Measurements from ENCODE around the gene CPM.

Gene CPM

GRCh38 chr12:68932961-68933893 lies at the start of gene CPM:
CPM (minus strand) TSS chr12:68933171; CDS start chr12:68932837, 334 bp downstream.
- DNase-seq, result peak; percentile 73

DNA sequence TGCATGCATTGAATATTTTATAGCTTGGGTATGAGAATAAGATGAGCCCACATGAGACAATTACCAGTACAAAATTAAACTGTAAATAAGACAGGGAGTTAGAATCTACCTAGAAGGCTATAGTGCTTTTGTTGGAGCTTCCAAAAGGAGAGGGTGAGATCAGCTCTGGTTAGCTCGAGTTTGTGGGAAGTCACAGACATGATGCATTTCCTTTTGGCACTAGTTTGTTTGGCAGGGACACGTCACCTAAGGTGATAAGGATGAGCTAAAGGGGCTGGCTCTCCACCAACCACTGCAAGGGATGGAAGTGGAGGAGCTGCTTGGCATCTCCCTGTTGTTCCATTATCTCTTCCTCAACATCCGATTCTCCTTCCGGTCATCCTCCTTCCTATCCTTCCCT lies 48.5 kb upstream of the CPM start:
- no peak for DNase-seq

- DNase-seq, result no peak
These were observed 47.7 kb upstream of the CPM start for GRCh38 chr12:68980476-68981212.

DNA sequence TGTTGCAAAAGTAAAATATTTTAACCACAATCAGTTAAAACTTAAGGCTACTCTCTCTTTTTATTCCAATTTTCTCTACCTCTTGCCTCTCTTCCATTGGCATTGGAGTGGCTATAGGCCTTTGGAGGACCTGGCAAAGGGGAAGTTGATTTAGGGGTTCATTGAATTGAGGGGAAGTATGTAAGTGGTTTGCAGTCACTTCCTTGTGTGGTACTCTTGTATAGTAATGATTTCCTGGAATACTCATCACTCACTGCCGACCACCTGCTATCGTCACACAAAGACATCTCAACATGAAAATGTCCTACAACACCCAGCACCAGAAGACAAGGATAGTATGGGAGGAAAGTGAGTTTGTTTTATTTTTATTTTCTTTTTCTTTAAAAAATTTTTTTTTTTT lies 45.7 kb upstream of the CPM start:
- no peak for DNase-seq

DNA sequence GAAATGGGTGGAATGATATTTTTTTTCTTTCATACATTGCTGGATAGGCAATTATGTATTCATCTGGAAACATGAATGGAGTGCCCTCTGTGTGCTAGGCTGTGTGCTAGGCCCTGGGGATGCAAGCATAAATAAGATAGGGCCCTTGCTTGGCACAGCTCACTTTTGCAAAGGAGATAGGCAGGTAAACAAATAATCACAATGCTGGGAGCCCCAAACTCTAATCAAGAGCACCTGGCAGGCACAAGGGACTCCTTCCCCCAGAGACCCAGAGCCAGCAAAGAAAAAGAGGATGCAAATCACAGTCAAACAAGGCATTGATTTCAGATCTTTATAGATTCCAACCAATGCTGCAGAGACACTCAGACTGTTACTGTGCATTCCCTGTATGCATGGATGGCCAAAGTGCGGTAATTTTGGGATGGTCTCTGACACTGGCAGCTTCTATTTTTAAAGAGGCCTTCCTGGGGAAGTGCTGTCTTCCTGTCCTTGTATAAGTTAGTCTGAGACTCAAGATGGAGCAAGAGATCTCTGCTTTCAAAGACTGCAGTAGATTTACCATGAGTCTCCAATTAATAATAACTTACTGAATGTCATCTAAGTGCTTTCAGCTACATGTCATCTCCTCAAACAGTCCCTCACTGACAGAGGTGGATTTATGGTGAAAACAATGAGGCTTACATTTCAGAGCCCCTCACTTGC lies 45.1 kb upstream of the CPM start:
- peak; percentile 11 for DNase-seq

- no peak for DNase-seq
These were observed 44.4 kb upstream of the CPM start for GRCh38 chr12:68977335-68977734.

- DNase-seq, result no peak
These were observed 43.4 kb upstream of the CPM start for GRCh38 chr12:68976395-68976841.

DNA sequence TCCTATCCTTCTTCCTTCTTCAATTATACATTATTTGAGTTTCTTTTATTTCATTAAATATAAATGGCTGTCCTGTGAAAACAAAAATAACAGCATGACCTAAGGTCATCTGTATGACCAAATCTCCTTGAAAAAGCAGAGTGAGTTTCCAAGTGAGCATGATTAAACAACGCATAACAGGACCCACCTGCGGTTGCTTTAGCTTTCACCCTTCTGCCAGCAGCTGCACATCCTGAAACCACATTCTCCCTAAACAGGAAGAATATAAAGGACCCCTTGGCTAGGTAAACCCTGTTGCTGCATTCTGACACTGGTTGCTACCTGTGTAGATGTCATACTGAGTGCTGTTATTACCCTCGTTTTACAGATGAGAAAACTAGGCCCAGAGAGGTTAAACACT lies 42.8 kb upstream of the CPM start:
- no peak for DNase-seq

DNA sequence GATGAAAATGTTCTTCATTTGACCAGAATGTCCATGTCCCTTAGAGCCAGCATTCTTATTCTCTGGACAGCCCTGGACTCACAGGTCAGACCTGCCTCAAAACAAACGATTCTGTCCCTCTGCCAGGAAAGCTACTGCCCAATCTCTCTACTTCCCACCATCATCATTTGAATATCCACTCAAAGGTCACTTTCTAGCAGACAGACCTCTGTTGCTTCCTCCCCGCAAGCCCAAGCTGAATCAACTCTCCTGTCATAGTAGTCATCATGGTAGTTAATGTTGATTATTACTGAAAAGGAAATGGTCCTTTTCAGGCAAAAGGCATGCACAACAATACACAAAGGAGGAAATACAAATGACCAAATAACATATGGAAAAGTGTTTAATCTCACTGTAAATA lies 39.6 kb upstream of the CPM start:
- DNase-seq, result no peak

DNA sequence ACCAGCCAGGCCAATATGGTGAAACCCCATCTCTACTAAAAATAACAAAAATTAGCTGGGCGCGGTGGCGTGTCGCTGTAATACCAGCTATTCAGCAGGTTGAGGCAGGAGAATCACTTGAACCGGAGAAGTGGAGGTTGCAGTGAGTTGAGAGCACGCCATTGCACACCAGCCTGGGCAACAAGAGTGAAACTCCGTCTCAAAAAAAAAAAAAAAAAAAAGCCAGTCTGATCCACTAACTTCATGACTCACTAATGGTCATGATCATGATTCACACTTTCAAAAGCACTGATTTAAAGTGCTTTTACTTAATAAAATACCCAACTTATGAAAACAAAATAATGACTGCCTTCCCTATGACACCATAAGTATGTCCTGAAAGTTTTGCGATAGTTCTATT lies 38.4 kb upstream of the CPM start:
- no peak for DNase-seq

DNA sequence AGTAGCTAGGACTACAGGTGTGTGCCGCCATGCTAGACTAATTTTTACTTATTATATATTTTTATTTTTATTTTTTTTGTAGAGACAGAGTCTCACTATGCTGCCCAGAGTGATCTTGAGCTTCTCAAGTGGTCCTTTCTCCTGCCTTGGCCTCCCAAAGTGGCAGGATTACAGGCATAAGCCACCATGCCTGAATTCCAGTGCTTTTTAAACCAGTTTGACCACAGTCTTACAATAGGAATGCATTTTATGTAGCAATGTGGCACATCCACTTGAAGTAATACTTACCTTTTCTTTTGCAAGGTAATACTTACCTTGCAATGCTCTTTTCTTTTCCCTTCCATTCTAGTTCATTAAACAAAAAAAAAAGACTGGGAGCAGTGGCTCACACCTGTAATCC lies 38.0 kb upstream of the CPM start:
- no peak for DNase-seq

DNA sequence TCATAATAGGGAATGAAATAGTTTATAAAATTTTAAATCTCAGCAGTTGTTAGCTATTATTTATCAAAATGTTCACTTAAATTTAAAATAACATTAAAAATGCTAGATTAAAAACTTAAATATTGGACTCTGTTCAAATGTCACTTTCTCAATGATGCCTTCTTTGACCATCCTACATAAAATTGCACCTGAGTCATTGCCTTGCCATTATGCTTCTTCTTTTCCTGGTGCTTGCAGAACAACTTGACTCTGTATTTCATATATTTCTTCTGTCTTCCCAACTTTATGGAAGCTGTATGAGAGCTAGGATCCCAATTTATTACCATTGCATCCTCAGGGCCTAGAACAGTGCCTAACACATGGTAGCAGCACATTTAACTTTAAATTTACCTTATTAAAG lies 37.3 kb upstream of the CPM start:
- no peak for DNase-seq

GRCh38 chr12:68967046-68967445 lies 34.1 kb upstream of the CPM start:
- DNase-seq, result no peak

- no peak for DNase-seq
These were observed 31.1 kb upstream of the CPM start for GRCh38 chr12:68963856-68964745.

GRCh38 chr12:68962877-68963855 lies 30.2 kb upstream of the CPM start:
- DNase-seq, result no peak

DNA sequence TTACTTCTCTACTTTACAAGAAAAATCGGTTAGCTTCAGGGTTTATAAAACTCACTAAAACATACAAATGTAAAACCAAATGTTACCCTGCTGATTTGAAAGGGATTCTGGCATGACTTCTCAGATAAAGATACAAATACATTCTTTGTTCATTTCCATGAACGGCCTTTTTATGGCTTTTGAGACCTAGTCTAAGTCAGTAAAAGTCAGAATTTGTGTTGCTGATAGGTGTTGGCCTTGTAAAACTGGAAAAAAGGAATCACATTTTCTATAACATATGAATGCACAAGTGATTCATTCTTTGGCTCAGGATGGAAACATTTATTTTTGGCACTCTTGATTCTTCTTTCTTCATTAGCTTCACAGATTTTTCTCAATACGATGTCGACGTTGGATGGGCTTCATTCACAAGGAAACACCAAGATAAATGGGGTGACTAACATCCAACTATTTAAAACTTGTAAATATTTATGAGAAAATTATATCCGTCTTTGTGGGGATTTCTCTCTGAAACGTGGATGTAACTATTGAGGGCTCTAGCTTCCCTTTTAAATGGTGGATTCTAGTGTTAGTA lies 27.0 kb upstream of the CPM start:
- no peak for DNase-seq

DNA sequence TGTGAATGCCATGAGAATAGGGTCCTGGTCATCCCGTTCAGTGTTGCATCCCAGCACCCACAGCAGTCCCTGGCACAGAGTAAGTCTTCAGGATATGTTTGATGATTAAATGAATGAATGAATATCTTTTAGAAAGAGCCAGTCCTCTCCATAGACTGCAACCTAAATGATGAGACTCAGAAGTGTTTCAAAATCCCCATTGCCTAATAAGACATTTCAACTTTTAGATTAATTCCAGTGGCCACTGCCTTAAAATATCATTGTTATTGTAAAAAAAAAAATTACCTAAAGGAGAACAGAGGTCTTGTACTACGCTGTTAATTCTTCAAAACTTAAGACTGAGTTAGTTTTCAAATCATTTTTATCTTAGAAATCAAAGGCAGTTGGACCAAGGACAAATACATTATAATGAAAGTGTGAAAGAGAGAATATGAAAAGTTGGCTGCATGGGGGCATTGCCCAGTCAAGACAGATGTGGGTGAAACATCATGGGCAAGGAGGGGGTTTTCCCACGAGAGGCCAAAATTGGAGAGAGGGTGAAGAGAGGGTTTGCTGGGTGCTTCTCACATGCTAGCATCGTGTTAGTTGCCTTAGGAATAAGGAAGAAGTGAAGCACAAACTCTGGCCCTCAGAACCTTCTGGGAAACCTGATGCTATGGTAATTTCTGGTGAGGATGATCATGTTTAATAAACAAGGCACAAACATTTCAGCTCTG lies 26.3 kb upstream of the CPM start:
- DNase-seq, result no peak

DNA sequence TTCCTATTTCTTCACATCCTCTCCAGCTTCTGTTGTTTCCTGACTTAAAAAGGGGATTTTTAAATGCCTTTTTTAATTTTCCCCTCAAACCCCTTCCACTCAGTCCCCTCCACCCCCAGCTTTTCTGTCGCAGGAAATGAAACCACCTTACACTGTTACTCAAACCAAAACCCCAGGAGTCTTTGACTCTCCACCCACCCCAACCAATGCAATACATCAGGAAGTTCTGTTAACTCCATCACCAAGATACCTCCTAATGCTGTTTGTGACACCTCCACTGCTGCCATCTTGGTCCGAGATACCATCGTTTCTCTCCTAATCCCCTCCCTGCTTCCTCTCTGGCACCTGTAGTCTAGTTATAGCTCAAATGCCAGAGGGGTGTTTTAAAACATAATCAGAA lies 25.4 kb upstream of the CPM start:
- DNase-seq, result no peak

DNA sequence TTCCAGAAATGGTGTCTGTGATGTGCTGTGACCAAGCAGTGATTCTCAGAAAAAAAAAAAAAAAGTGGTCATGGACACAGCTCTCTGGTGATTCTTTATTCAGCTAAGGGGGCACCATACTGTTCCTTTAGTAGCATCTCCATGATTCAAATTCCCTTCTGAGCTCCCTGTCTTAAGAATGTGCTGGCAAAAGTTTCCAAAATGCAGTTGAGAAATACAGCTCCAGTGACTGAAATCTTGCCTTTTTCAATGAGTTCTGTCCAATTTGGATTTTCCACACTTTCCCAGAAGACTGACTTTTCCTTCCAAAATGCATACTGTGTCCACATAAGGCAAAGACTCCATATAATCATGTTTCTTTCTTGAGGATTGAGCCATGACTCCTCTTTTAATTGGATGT lies 24.3 kb upstream of the CPM start:
- no peak for DNase-seq

- DNase-seq, result no peak
These were observed 23.5 kb upstream of the CPM start for GRCh38 chr12:68956466-68956865.
